Measurements from ENCODE around the gene IMP4. TPM values are rescaled to one million over a fixed set of nuclear protein-coding genes. Genes with fewer than 3 reads are reported as not detected.

IMP4 gene
- total RNA-seq, 1 donor from 2014 or later: 134 TPM

DNA sequence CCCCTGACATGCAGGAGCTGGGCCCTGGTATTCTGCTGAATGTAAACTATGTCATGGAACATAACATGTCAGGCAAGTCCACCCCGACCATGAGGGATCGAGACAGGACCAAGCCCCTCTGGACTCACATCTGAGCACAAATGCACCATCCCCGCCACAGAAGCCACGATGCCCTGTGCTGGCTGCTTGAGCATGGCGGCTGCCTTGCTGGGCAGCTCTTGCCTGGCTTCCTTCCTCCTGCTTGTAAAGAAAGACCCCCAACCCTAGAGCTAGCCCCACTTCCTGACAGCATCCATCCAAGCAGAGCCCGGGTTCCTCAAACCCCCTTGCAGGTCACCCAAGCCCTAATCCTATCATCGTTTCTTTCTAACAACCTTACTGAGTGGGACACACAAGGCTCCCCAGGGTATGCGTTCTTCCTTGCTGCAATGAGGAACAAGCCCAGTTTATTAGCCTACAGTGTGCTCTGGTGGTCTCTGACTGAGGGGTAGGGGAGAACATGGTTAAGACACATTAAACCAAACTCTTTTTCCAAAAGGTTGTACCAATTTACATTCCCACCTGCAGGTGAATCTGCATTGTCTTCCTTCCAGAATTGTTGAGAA lies 39.7 kb downstream of the IMP4 start:
- H3K4me3 ChIP-seq (ENCODE audit: low read depth, low read length): no peak overlapping the region
- TF ChIP-seq, protein P1, sequence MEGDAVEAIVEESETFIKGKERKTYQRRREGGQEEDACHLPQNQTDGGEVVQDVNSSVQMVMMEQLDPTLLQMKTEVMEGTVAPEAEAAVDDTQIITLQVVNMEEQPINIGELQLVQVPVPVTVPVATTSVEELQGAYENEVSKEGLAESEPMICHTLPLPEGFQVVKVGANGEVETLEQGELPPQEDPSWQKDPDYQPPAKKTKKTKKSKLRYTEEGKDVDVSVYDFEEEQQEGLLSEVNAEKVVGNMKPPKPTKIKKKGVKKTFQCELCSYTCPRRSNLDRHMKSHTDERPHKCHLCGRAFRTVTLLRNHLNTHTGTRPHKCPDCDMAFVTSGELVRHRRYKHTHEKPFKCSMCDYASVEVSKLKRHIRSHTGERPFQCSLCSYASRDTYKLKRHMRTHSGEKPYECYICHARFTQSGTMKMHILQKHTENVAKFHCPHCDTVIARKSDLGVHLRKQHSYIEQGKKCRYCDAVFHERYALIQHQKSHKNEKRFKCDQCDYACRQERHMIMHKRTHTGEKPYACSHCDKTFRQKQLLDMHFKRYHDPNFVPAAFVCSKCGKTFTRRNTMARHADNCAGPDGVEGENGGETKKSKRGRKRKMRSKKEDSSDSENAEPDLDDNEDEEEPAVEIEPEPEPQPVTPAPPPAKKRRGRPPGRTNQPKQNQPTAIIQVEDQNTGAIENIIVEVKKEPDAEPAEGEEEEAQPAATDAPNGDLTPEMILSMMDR (conservative IDR thresholded peaks at IDR 0.05; ENCODE audit: low read depth, low read length): no peak
- no peak for DNase-seq (ENCODE audit: low read depth)

DNA sequence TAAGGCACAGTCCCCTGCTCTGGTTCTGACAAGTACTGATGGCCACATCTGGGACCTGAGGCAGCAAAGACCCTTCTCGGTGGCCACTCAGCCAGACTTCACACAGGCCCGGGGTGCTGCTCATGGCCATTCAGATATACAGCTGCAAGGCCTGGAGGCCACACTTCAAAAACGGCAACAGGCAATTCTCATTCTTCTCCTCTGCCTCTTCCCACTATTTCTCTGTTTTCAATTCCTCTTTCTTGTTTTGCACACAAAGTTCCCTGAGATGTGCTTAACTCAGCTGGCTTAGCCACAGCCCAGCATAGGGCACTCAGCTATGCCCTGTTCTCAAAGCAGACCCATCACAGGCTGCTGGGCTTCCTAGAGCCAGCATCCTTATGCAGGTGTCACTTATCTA lies 43.0 kb downstream of the IMP4 start:
- no peak overlapping the region for H3K4me3 ChIP-seq (ENCODE audit: low read depth, low read length)
- TF ChIP-seq, protein P1 (conservative IDR thresholded peaks at IDR 0.05; ENCODE audit: low read depth, low read length): no peak
- no peak for DNase-seq (ENCODE audit: low read depth)

DNA sequence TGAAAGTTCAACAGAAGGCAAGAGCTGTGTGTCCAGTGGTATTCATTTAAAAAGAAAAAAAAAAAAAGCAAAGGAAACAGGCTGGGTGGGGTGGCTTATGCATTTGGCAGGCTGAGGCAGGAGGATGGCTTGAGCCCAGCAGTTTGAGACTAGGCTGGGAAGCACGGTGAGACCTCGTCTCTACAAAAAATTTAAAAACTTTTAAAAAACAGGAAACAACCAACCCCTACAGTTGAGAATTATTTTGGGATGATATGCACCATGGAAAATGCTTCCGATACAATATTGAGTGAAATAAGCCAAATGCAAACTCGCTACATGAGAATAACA lies 44.3 kb downstream of the IMP4 start:
- TF ChIP-seq, protein P1 (conservative IDR thresholded peaks at IDR 0.05; ENCODE audit: low read depth, low read length): no peak

DNA sequence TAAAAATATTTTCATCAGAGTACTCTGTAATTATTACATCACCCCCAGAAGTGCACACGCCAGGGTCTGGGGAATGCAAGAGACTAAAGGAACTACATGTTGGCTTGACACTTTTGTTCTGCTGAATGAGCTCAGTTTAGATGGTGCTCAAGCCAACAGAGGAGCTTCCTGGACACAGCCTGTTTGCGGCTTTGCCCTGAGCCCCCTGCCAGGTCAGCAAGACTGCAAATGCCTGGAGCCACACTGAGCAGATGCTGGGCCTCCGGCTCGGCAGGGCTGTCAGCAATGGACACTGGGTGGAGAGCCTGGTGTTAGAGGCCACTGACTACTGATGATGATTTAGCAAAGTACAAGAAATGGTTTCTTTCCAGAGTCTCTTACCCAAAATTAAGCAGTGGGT lies 45.1 kb downstream of the IMP4 start:
- TF ChIP-seq, protein P1 (conservative IDR thresholded peaks at IDR 0.05; ENCODE audit: low read depth, low read length): no peak
- no peak overlapping the region for H3K4me3 ChIP-seq (ENCODE audit: low read depth, low read length)
- DNase-seq (ENCODE audit: low read depth): no peak

More for the DNA sequence above, 44.3 kb downstream of the IMP4 start:
- DNase-seq (ENCODE audit: low read depth): no peak
- no peak overlapping the region for H3K4me3 ChIP-seq (ENCODE audit: low read depth, low read length)

DNA sequence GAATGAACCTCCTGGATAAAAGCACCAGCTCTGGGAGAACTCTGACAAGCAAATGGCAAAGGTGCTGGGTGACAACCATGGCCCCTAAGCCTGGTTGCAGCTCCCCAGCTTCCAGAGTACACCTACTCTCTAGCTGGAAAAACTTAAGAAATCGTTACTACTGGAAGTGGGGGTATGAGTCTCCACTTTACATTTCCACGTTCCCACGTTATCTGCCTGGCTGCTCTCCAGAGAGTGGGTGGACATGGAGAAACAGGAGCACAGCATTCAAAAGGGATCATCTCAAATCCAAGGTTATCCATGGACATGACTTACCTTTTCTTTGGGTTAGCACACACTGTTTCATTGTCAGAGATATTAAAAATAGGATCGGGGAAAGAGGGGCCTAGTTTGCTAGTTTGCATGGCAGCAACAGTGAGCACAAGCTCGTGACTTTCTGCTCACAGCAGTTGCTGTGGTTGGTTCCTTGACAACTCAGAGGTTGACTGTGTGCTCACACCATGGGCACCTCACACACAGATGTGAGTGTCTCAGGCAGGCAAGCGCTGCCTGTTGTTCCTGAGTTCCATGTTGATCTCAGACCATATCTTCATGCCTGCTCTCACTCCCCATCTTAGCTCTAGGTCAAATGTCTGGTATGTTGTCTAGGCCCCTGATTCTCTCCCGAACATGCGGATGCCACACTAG lies 45.7 kb downstream of the IMP4 start:
- H3K4me3 ChIP-seq (ENCODE audit: low read depth, low read length): no peak overlapping the region
- TF ChIP-seq, protein P1 (conservative IDR thresholded peaks at IDR 0.05; ENCODE audit: low read depth, low read length): no peak
- no peak for DNase-seq (ENCODE audit: low read depth)

DNA sequence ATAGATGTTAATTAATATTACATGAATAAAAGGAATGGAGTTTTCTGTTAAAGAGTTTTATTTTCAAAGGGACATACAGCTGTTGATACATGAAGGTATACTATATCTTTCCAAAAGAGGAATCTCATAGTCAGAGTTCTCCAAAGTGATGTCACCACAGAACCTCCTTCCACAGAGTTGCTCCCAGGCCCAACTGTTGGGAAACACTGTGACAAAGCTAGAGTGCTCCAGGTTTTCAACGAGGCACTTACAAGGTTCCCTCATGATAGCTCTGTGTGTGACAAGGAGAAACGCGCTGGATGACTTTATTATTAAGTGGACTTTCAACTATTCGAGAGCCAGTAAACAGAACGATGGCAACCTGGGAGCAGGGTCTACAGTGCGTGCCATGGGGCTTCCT lies 46.7 kb downstream of the IMP4 start:
- H3K4me3 ChIP-seq (ENCODE audit: low read depth, low read length): no peak overlapping the region
- TF ChIP-seq, protein P1 (conservative IDR thresholded peaks at IDR 0.05; ENCODE audit: low read depth, low read length): no peak
- DNase-seq (ENCODE audit: low read depth): no peak

DNA sequence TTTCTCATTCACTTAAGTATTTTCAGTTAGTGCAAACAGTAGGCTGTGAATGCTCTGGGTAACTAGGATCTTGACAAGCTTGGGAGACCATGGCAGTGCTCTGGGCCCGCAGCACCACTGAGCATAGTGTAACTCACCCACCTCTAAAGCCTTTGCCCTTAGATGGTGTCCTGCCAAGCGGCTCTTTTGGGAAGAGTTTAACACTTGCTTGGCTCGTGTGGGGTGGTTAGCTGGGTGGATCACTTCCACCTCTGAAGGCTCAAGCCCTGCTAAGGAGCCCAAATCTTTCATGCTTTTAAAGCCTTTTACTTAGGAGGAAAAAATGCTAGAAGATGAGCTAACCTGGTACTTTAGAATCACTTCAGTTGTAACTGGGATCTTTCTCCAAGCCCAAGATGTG lies 47.1 kb downstream of the IMP4 start:
- TF ChIP-seq, protein P1 (conservative IDR thresholded peaks at IDR 0.05; ENCODE audit: low read depth, low read length): no peak
- no peak for DNase-seq (ENCODE audit: low read depth)
- H3K4me3 ChIP-seq (ENCODE audit: low read depth, low read length): no peak overlapping the region

Data from epithelial cell of proximal tubule (primary cell).